Hepatocyte (in vitro differentiated cells): ENCODE data around the gene ZNF8.

Experiments
- CTCF ChIP-seq: fragments of 200-600 bp; sonication (generic); IDR thresholded peaks from 2 replicates; pipeline ENCODE4 v1.5.1; 2016; ENCODE audit warnings: antibody characterized with exemption, mild to moderate bottlenecking; ENCODE audit not compliant: poor library complexity
- EZH2 ChIP-seq: fragments of 200-600 bp; sonication (generic); IDR thresholded peaks from 2 replicates; pipeline ENCODE4 v1.6.1; 2016; ENCODE audit warnings: antibody characterized with exemption, mild to moderate bottlenecking, borderline replicate concordance

GRCh38 chr19:58311345-58311865 lies 32.6 kb downstream of the ZNF8 start:
- TF ChIP-seq CTCF: no peak
- no peak for TF ChIP-seq EZH2
